Rectal smooth muscle tissue (tissue), 1 donor: Measurements from ENCODE around the gene AP3B1.

ENCODE experiments used
- H3K27ac ChIP-seq: one replicate; pipeline ENCODE4 v1.7.0; 2013; ENCODE audit warnings: low read depth, low read length, inconsistent platforms
- H3K27me3 ChIP-seq: one replicate; pipeline ENCODE4 v1.7.0; 2013; ENCODE audit warnings: low read length; ENCODE audit not compliant: control insufficient read depth, insufficient read depth
- H3K36me3 ChIP-seq: one replicate; pipeline ENCODE4 v1.7.0; 2013; ENCODE audit warnings: low read length; ENCODE audit not compliant: control insufficient read depth, insufficient read depth
- H3K4me1 ChIP-seq: one replicate; pipeline ENCODE4 v1.7.0; 2013; ENCODE audit warnings: low read length; ENCODE audit not compliant: control insufficient read depth, insufficient read depth
- H3K4me3 ChIP-seq: one replicate; pipeline ENCODE4 v1.7.0; 2013; ENCODE audit warnings: low read length
- H3K9ac ChIP-seq: one replicate; pipeline ENCODE4 v1.7.0; 2013; ENCODE audit warnings: low read length

Gene AP3B1

GRCh38 chr5:78318337-78318736 lies 23.8 kb upstream of the AP3B1 start:
- no peak overlapping the region for H3K4me3 ChIP-seq
- H3K9ac ChIP-seq, result no peak overlapping the region
- no peaks in the 10 kb centered on the region for H3K36me3 ChIP-seq
- no peaks in the 10 kb centered on the region for H3K27me3 ChIP-seq
- H3K27ac ChIP-seq, result no peak overlapping the region
- no peaks in the 10 kb centered on the region for H3K4me1 ChIP-seq

GRCh38 chr5:78317515-78317914 lies 23.0 kb upstream of the AP3B1 start:
- Histone ChIP-seq H3K4me3 (no peak overlapping the region), H3K27ac (no peak overlapping the region), H3K4me1 (no peaks in the 10 kb centered on the region), H3K27me3 (no peaks in the 10 kb centered on the region), H3K36me3 (no peaks in the 10 kb centered on the region), H3K9ac (no peak overlapping the region)

- no peak overlapping the region for H3K27ac ChIP-seq
- no peaks in the 10 kb centered on the region for H3K4me1 ChIP-seq
- H3K4me3 ChIP-seq, result no peak overlapping the region
- H3K27me3 ChIP-seq, result no peaks in the 10 kb centered on the region
- no peak overlapping the region for H3K9ac ChIP-seq
- no peaks in the 10 kb centered on the region for H3K36me3 ChIP-seq
Observed at GRCh38 chr5:78308703-78309102, 14.2 kb upstream of the AP3B1 start.

DNA sequence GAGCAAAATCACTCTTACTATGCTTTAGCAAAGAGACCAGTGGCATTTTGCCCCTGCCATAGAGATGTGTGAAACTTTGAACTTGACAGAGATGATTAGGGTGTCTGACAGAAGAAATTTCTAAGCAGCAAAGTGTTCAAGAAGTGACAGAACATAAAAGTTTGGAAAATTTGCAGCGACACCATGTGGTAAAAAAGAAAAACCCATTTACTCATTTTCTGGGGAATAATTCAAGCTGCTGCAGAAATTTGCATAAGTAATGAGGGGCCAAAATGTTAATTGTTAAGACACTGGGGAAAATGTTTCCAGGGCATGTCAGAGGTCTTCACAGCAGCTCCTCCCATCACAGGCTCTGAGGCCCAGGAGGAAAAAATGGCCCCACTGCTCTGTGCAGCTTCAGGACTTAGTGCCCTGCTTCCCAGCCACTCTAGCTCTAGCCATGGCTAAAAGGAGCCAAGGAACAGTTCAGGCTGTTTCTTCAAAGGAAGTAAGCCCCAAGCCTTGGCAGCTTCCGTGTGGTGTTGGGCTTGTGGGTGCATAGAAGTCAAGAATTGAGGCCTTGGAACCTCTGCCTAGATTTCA lies 6.1 kb upstream of the AP3B1 start:
- Histone ChIP-seq H3K4me1 (no peaks in the 10 kb centered on the region), H3K4me3 (no peak overlapping the region), H3K27me3 (no peaks in the 10 kb centered on the region), H3K27ac (no peak overlapping the region), H3K36me3 (no peaks in the 10 kb centered on the region), H3K9ac (no peak overlapping the region)

- no peaks in the 10 kb centered on the region for H3K27me3 ChIP-seq
- peak overlapping the region; percentile 10 for H3K9ac ChIP-seq
- no peaks in the 10 kb centered on the region for H3K4me1 ChIP-seq
- H3K27ac ChIP-seq, result peak overlapping the region; percentile 81
- no peaks in the 10 kb centered on the region for H3K36me3 ChIP-seq
- H3K4me3 ChIP-seq, result peak overlapping the region; percentile 82
Observed at GRCh38 chr5:78295035-78295961, 800 bp upstream of the AP3B1 start.

- H3K27ac ChIP-seq, result peak overlapping the region; percentile 67
- H3K9ac ChIP-seq, result peak overlapping the region; percentile 50
- no peaks in the 10 kb centered on the region for H3K36me3 ChIP-seq
- no peaks in the 10 kb centered on the region for H3K4me1 ChIP-seq
- no peaks in the 10 kb centered on the region for H3K27me3 ChIP-seq
- peak overlapping the region; percentile 82 for H3K4me3 ChIP-seq
Observed at GRCh38 chr5:78293851-78294247, 649 bp downstream of the AP3B1 start.

GRCh38 chr5:78291687-78292086 lies 2.8 kb downstream of the AP3B1 start:
- no peak overlapping the region for H3K9ac ChIP-seq
- H3K4me3 ChIP-seq, result no peak overlapping the region
- no peak overlapping the region for H3K27ac ChIP-seq
- no peaks in the 10 kb centered on the region for H3K27me3 ChIP-seq
- H3K36me3 ChIP-seq, result no peaks in the 10 kb centered on the region
- no peaks in the 10 kb centered on the region for H3K4me1 ChIP-seq

GRCh38 chr5:78289911-78290310 lies 4.6 kb downstream of the AP3B1 start:
- Histone ChIP-seq H3K4me3 (no peak overlapping the region), H3K27me3 (no peaks in the 10 kb centered on the region), H3K27ac (no peak overlapping the region), H3K36me3 (no peaks in the 10 kb centered on the region), H3K9ac (no peak overlapping the region), H3K4me1 (no peaks in the 10 kb centered on the region)

DNA sequence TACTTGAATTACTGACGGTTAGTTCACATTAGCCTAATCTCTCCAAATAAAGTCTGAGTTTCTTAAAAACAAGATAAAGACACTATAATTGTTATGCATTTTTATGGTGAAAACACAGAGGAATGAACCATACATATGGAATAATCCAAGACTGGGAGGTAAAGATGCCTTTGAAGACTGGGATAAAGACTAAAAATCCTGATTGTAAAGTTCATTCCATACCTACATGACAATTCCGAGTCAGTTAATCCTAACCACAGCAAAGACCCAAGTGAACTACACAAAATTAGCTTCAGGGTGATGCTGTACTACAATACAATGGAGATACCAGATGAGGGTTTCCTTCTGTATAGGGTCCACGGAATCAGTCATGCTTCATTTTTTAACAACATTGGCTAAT lies 6.3 kb downstream of the AP3B1 start:
- Histone ChIP-seq H3K9ac (no peak overlapping the region), H3K4me3 (no peak overlapping the region), H3K4me1 (no peaks in the 10 kb centered on the region), H3K27ac (no peak overlapping the region), H3K36me3 (no peaks in the 10 kb centered on the region), H3K27me3 (no peaks in the 10 kb centered on the region)

DNA sequence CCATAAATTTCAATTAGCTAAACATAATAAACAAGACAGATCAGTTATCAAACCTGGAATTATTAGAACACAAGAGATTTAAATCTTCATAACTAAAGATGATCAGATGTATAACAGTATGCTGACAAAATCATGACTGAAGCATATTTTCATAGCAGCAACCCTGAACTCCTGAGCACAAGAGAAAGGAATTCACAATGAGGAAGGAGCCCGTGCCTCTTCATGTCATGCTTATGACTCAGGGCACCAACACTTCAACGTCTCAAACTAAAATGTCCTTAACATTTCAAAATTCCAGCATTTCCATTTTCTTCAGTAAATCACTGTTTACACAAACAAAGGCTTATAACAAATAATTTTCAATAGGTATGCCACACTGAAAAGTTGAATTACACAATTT lies 6.7 kb downstream of the AP3B1 start:
- H3K27me3 ChIP-seq, result no peaks in the 10 kb centered on the region
- H3K27ac ChIP-seq, result no peak overlapping the region
- no peak overlapping the region for H3K9ac ChIP-seq
- no peak overlapping the region for H3K4me3 ChIP-seq
- no peaks in the 10 kb centered on the region for H3K4me1 ChIP-seq
- no peaks in the 10 kb centered on the region for H3K36me3 ChIP-seq

- Histone ChIP-seq H3K27me3 (no peaks in the 10 kb centered on the region), H3K36me3 (no peaks in the 10 kb centered on the region), H3K9ac (no peak overlapping the region), H3K4me3 (no peak overlapping the region), H3K4me1 (no peaks in the 10 kb centered on the region), H3K27ac (no peak overlapping the region)
Observed at GRCh38 chr5:78287169-78287568, 7.3 kb downstream of the AP3B1 start.

GRCh38 chr5:78286290-78286689 lies 8.2 kb downstream of the AP3B1 start:
- Histone ChIP-seq H3K9ac (no peak overlapping the region), H3K4me3 (no peak overlapping the region), H3K27me3 (no peaks in the 10 kb centered on the region), H3K36me3 (no peaks in the 10 kb centered on the region), H3K4me1 (no peaks in the 10 kb centered on the region), H3K27ac (no peak overlapping the region)

- H3K9ac ChIP-seq, result no peak overlapping the region
- H3K27ac ChIP-seq, result no peak overlapping the region
- no peak overlapping the region for H3K4me3 ChIP-seq
- H3K4me1 ChIP-seq, result no peaks in the 10 kb centered on the region
- no peaks in the 10 kb centered on the region for H3K36me3 ChIP-seq
- H3K27me3 ChIP-seq, result no peaks in the 10 kb centered on the region
Observed at GRCh38 chr5:78283802-78284201, 10.7 kb downstream of the AP3B1 start.
